IPS-NIHi11 (cell line): Measurements from ENCODE around the gene OR51F1.
"Not testable (repeated sequence)": the region's sequence is repeated elsewhere in the genome, so short reads cannot be mapped to it uniquely, and the experiment has no call there.

ENCODE experiments used
- DNase-seq: peaks from one replicate; pipeline ENCODE4 v3.0.0; 2012; ENCODE audit warnings: mixed read lengths, low spot score

The OR51F1 gene, protein sequence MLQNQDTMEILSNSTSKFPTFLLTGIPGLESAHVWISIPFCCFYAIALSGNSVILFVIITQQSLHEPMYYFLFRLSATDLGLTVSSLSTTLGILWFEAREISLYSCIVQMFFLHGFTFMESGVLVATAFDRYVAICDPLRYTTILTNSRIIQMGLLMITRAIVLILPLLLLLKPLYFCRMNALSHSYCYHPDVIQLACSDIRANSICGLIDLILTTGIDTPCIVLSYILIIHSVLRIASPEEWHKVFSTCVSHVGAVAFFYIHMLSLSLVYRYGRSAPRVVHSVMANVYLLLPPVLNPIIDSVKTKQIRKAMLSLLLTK

DNA sequence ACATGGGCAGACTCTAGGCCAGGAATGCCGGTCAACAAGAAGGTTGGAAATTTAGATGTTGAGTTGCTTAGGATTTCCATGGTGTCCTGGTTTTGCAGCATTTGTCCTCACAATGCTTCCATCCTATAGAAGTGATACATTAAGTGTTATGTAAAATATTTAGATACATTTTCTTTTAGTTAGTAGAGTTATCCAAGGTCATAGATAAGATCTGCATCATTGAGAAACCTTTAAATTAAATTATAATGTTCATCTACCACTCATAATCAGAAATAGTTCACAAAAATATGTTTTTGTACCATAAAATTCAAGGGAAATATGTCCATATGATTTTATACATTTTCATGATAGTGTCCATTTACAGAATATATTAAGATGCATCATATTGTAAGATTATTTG is at the start of gene OR51F1:
OR51F1 (minus strand) TSS at position 101 of the 400 bp plus-strand sequence; CDS start at position 101, 0 bp downstream.
- DNase-seq, result no peak

DNA sequence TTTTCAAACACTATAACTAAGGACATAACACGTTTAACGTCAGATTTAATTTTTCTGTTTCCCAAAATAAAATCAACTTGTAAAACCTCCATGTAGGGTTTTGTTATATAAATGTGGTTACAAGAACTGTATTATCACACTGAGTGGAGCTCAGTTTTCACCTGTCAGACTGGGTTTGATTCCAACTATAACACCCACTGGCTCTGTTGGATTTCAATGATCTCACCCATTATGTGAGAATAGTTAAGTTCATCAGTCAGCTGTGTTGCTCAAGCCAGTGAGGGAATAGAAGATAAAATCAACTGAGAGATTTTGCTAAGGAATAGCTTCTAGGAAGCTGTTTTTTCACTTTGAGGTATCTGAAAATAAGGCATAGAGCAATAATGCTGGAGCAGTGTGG is 39.5 kb upstream of the OR51F1 start:
- no peak for DNase-seq

DNA sequence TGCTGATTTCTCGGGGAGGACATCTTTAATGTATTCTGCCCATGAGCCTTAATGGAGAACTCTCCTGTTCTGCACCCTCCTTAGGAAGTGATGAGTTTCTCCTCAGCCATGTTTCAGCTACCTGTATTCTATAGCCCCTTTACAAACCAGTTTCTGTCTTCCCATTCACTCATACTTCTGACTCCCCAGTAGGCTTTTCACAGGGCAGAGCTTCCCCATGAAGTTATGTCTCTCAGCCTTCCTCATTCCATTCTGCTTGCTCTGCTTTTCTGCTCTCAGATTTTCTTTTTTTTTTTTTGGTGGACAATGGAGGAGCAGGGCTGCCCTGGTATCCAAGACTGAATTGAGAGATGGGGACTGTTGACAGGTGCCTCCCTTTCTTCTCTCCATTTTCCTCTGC is 38.7 kb upstream of the OR51F1 start:
- no peak for DNase-seq

DNA sequence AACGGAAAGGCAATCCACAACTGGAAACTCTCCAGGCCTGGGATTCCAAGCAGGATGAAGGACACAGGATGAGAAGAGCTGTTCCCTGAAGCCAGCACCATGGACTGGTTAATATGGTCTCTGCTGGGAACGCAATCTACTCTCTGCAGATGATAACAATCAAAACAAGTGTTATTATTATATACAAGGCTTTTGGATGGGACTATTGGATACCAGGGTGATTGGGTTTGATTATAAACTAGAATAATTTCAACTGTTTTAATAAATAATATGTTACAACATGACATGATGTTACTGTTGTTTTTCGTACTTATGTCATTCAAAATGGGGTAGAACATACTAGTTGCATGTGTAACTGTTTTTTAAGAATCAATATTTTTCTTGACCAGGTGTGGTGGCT is 34.5 kb upstream of the OR51F1 start, which contains the start of gene OR52R1:
OR52R1 (minus strand) TSS at position 101 of the 400 bp plus-strand sequence; CDS start at position 101, 0 bp downstream.
- no peak for DNase-seq

DNA sequence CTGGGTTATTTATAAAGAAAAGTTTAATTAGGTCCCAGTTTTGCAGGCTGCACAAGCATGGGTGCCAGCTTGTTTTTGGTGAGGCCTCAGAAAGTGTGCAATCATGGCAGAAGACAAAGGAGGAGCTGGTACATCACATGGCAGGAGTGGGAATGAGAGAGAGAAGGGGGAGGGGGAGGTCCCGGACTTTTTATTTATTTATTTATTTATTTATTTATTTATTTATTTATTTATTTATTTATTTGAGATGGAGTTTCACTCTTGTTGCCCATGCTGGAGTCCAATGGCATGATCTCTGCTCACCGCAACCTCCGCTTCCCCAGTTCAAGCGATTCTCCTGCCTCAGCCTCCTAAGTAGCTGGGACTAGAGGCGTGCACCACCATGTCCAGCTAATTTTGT is 31.6 kb upstream of the OR51F1 start:
- not testable (repeated sequence) for DNase-seq

DNA sequence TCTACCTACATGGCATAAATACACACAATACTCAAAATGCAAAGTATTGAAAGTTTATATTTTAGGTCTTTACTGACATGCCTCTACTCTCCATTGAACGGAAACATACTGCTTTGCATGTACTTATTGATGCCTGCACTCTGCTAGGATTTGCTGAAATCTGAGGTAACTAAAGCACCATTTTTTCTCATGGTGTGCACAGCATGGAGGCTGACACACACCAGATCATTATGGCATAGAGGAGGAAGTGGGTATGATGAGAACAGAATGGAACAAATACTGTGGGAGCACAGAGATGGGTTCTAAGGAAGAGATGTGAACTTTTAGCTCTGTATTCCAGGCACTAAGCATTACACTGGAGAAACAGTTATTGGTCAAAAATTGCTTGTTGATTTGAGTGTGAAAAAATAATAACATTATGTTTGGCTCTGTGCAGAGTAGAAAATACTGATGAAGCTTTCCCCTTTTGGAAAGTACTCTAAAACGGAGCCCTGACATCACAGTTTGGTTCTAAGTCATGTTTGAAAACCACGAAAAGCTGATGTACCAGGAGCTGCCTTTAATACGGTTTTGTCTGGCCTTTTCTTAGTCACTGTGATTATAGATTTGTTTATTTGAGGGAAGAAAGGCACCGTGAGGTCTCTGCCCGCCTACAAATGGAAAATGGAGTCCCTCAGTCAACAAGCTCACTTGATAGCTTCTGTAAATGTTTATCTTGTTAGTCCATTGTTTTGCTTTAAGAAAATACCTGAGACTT is 28.9 kb upstream of the OR51F1 start:
- DNase-seq, result no peak

DNA sequence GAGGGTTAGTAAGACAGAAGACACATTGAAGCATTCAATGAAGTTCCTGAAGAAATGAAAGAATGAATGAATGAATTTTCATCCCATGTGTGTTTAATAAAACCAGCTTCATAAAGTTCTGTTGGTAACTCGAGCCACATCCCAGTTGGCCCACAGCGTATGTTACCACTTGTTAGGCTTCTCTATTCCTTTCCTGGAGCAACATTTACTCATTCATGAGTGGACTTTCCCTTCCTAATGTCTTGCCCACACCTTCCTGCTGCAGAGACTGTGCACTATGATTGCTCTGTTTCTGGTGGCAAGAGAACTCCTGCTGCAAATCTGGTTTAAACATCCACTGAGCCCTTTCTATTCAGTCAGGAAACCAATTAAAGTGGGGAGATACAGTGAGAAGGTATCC is 27.5 kb upstream of the OR51F1 start:
- DNase-seq, result no peak

DNA sequence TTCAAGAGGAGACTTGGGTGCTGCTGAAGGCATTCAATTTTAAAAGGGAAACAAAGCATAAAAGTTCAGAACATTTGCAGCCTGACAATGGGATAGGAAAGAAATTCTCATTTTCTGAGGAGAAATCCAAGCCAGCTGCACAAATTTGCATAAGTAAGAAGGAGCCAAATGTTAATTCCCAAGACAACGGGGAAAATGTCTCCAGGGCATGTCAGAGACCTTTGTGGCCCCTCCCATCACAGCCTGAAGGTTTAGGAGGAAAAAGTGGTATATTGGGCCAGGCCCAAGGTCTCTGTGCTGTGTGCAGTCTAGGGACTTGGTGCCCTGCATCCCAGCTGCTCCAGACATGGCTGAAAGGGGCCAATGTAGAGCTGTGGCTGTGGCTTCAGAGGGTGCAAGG is 12.7 kb upstream of the OR51F1 start:
- DNase-seq, result no peak

DNA sequence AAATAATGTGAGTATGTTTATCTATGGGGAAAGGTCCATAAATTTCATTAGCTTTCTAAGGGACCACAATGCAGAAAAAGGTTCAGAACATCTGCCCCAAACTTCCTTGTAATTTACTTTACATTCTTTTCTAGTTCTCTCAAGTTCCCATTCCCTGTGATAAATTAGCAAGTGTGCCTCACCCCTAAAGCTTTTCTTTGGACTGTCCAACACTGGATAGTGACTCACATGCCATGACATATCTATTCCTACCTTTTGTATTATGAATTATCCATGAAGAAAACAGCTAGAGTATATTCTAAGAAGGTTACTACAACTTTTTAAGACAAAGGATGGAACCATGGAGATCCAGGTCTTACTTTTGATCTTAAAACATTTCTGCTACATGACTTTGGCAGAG is 1.6 kb downstream of the OR51F1 start:
- no peak for DNase-seq

DNA sequence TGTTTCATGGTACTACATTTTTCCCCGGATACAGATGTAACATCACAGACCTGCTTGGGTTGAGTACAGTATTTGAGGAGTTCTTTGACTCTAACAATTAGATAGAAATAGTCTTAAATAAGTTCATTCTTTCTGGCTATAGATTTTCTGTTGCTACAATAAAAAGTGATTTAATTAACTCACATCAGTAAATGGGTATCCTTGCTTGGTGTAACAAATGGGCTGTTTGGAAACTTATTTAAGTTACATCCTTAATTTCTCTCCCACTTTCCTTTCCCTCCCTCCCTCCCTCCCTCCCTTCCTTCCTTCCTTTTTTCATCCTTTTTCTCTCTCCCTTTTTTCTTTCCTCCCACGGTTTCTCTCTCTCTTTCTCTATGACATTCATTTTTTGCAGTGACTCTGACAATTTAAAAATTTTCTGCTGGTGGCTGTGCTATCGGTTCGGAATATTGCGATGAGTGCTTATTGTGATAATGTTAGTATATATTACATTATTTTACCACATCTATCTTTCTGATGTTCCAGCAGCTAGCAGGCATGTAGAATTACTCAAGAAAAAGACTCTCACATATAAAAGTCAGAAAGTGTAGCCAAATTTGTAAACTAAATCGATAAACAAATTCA is 3.2 kb downstream of the OR51F1 start:
- no peak for DNase-seq

DNA sequence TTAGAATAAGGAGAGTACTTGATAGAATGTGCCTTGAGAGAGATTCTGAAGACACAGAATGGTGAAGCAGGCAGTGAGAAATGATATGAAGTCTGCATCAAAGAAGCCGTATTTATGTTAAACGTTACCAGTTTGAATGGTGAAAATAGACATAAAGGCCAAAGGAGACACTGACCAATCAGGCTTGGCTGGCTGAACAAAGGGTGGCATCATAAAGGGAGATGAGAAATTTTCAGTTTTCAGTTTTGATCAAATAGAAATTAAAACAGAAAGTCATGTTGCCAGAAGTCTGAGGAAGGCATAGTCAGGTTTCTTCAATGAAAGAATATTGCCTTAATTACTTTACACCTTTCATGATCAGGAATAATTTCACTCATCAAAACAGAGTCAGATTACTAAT is 6.6 kb downstream of the OR51F1 start:
- DNase-seq, result no peak

DNA sequence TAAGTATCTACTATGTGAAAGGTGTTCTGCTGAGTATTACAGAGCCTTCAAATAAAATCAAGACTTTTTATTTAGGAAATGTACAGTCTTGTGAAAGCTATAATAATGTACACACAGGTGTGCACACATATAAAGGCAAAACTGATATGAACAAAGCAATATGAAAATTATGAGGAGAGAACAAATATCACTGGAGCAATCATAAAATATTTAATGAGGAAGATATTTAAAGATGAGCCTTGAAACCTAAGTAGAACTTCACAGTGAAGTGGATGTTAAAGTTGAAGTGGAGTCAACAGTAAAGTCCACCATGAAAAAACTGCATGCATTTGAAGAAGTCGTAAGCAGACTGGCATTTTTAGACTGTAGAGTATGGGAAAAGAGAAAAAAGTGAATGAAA is 18.5 kb downstream of the OR51F1 start:
- DNase-seq, result no peak

DNA sequence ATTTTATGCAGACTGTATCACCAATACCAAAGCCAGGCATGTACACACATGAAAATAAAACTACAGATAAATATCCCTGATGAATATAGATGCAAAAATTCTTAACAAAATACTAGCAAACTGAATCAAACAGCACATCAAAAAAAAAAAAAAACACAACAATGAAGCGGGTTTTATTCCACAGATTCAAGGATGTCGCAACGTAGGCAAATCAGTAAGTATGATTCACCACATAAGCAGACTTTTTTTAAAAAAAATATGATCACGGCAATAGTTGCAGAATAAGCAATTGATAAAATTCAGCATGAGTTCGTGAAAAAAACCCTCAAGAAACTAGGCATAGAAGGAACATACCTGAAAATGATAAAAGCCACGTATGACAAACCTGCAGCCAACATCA is 21.3 kb downstream of the OR51F1 start:
- DNase-seq, result no peak

DNA sequence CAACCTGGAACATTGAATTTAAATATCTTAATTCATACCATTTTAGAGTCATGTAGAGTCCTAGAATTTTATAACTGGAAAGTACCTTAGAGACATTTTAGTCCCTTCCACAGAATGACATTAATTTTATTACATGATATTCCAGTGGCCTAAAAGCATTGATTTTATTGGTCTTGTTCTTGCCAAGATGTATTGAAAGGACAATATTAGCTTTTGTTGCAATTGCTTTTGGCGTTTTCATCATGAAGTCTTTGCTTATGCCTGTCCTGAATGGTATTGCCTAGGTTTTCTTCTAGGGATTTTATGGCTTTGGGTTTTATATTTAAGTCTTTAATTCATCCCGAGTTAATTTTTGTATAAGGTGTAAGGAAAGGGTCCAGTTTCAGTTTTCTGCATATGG is 29.0 kb downstream of the OR51F1 start:
- no peak for DNase-seq

DNA sequence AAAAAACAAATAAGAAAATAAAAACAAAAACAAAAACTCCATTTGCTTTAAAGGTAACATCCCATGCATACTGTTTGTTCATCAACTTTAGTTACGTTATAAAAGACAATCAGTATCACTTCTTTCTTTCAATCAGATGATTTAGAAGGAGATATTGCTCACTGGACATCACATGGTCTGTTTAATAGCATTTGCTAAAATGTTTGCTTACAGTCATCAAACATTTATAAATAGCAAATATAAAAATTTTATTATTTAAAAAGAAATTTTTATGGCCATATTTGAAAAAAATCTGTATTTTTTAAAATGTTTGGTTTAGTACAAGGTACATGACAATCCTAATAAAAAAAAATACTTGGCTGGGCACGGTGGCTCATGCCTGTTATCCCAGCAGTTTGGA is 42.6 kb downstream of the OR51F1 start:
- no peak for DNase-seq

DNA sequence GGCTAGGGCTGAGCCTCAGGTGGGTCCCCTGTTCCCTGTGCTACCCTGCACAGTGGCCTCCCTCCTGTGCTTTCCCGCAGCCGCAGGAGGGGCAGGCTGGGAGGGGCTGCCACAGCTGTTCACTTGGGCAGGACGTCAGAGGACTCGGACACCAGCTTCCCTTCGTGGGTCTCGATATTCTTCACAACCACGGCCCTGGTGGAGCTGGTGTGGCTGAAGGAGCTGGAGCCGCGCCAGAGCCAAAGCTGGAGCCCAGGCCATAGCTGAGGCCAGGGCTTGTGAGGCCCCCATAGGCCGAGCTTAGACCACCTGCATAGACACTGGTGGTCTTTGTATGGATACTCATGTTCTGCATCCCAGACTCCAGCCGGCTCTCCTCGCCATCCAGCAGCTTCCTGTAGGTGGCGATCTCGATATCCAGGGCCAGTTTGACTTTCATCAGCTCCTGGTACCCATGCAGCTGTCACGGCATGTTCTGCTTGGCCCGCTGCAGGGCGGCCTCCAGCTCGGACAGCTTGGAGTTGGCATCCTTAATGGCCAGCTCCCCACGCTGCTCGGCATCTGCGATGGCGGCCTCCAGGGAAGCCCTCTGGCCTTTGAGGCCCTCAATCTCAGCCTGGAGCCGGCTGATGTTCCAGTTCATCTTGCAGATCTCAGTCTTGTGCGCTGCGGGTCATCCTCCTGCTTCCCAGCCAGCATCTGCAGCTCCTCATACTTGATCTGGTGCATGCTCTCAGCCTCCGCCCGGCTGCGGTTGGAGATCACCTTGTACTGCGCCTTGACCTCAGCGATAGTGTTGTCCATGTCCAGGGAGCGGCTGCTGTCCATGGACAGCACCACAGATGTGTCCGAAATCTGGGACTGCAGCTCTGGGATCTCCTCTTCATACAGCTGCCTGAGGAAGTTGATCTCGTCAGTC is 46.9 kb downstream of the OR51F1 start:
- peak; percentile 31 for DNase-seq
